CD4-positive, alpha-beta T cell (primary cell): ENCODE measurements around the gene EPB41L4A. TPM values are rescaled to one million over a fixed set of nuclear protein-coding genes. Genes with fewer than 3 reads are reported as not detected.

ENCODE experiments used
- ATAC-seq: fragments of 200-7000 bp; cut with Tn5 transposase; one replicate; pipeline ENCODE4 v1.10.0; 2022; ENCODE audit warnings: mild to moderate bottlenecking; ENCODE audit not compliant: poor library complexity
- CTCF ChIA-PET: fragments of 350-600 bp; sonication (Branson Sonifier 250); formaldehyde crosslinking; loops from one replicate; lab custom pipeline; 2021; ENCODE audit warnings: antibody characterized with exemption, inconsistent platforms; lab: Charles Lee
- POLR2A ChIA-PET: fragments of 350-600 bp; sonication (Branson Sonifier 250); formaldehyde crosslinking; loops from one replicate; lab custom pipeline; 2021; ENCODE audit warnings: antibody characterized with exemption, inconsistent platforms; lab: Charles Lee
- DNase-seq, 14 experiments: peaks; one replicate each; pipeline ENCODE4 v3.0.0-alpha.2; 2013 to 2020; ENCODE audit warnings: mixed read lengths in 2 of 14
- H3K27ac ChIP-seq, 2 donors: one replicate each; pipeline versions ENCODE4 v1.5.1 to v1.7.0; 2013; ENCODE audit warnings: low read length in 2 of 2, low read depth in 1 of 2, mild to moderate bottlenecking in 1 of 2
- H3K27me3 ChIP-seq, 2 experiments: 1 replicate in 1 of 2; 2 replicates in 1 of 2; pipeline versions ENCODE4 v1.6.1 to v1.7.0; 2013; ENCODE audit warnings: low read length in 2 of 2, control low read depth in 1 of 2, mild to moderate bottlenecking in 1 of 2, moderate library complexity in 1 of 2; ENCODE audit not compliant: insufficient read depth in 2 of 2, control insufficient read depth in 1 of 2
- H3K36me3 ChIP-seq: one replicate; pipeline ENCODE4 v1.6.1; 2013; ENCODE audit warnings: low read length, control low read depth; ENCODE audit not compliant: insufficient read depth
- H3K4me1 ChIP-seq: one replicate; pipeline ENCODE4 v1.6.1; 2013; ENCODE audit warnings: low read length, control low read depth; ENCODE audit not compliant: insufficient read depth
- H3K4me3 ChIP-seq: one replicate; pipeline ENCODE4 v1.5.1; 2013; ENCODE audit warnings: mild to moderate bottlenecking, low read length, moderate library complexity
- H3K9me3 ChIP-seq, 2 experiments: 1 replicate in 1 of 2; 2 replicates in 1 of 2; pipeline versions ENCODE4 v1.6.1 to v1.7.0; 2013; ENCODE audit warnings: low read length in 2 of 2, mild to moderate bottlenecking in 2 of 2, control low read depth in 1 of 2, moderate library complexity in 1 of 2; ENCODE audit not compliant: control insufficient read depth in 1 of 2, insufficient read depth in 1 of 2
- H3K27ac Mint-ChIP-seq: one replicate; pipeline ENCODE4 v1.8.0; 2020; ENCODE audit warnings: mixed read lengths
- H3K27me3 Mint-ChIP-seq: one replicate; pipeline ENCODE4 v1.8.0; 2021; ENCODE audit warnings: mixed read lengths
- H3K36me3 Mint-ChIP-seq: one replicate; pipeline ENCODE4 v1.8.0; 2021; ENCODE audit warnings: low read depth, mixed read lengths
- H3K4me1 Mint-ChIP-seq: one replicate; pipeline ENCODE4 v1.8.0; 2021; ENCODE audit warnings: low read depth, mixed read lengths
- H3K4me3 Mint-ChIP-seq: one replicate; pipeline ENCODE4 v1.8.0; 2020; ENCODE audit warnings: mild to moderate bottlenecking, mixed read lengths
- H3K9me3 Mint-ChIP-seq: one replicate; pipeline ENCODE4 v1.8.0; 2020; ENCODE audit warnings: mixed read lengths
- CTCF ChIP-seq: fragments of 200-600 bp; IDR thresholded peaks from one replicate; pipeline ENCODE4 v1.8.0; 2022; ENCODE audit warnings: antibody characterized with exemption, mild to moderate bottlenecking
- intact Hi-C, 2 experiments: fragments of 100-400 bp; cut with DNase I in 1 of 2; cut with micrococcal nuclease in 1 of 2; formaldehyde crosslinking; loops; one replicate each; pipeline versions ENCODE4 v1.15.1 to v1.9.0; 2023 to 2025; cut with DNase I, micrococcal nuclease
- total RNA-seq, 174 experiments: library from RNA in 2 of 174; stranded (reverse) in 2 of 174; gene quantifications; one replicate each; pipeline ENCODE4 v1.2.3 and lab custom pipeline; 2021 to 2026

Gene EPB41L4A
- total RNA-seq, 2 experiments from 2014 or later, result 0.08 TPM; not detected in 1

- Mint-ChIP-seq H3K36me3 (no peaks in the 10 kb centered on the region), H3K4me1 (no peaks in the 10 kb centered on the region), H3K9me3 (no peaks in the 10 kb centered on the region), H3K4me3 (no peak overlapping the region), H3K27ac (no peak overlapping the region), H3K27me3 (peaks cover 23% of the 10 kb centered on the region)
- no peaks in the 10 kb centered on the region for H3K36me3 ChIP-seq
- H3K27me3 ChIP-seq, result peaks cover 0 to 4% of the 10 kb centered on the region in 2 experiments
- ATAC-seq, result no peak
- no peaks in the 10 kb centered on the region for H3K9me3 ChIP-seq
- ChIA-PET CTCF (no interaction called here), POLR2A (no interaction called here)
- intact Hi-C loops, result no loop called here
- H3K4me3 ChIP-seq, result no peak overlapping the region
- no peak overlapping the region for H3K27ac ChIP-seq
- DNase-seq, result no peak
- no peak for TF ChIP-seq CTCF
- H3K4me1 ChIP-seq, result no peaks in the 10 kb centered on the region
These were observed 34.6 kb downstream of the EPB41L4A start for GRCh38 chr5:112384523-112384922.

GRCh38 chr5:112382886-112383285, 36.2 kb downstream of the EPB41L4A start:
- intact Hi-C loops, result no loop called here
- Histone ChIP-seq H3K4me3 (no peak overlapping the region), H3K36me3 (no peaks in the 10 kb centered on the region), H3K27ac (no peak overlapping the region), H3K4me1 (no peaks in the 10 kb centered on the region), H3K27me3 (no peaks in the 10 kb centered on the region), H3K9me3 (no peaks in the 10 kb centered on the region)
- no peaks in the 10 kb centered on the region for H3K36me3 Mint-ChIP-seq
- no peak overlapping the region for H3K4me3 Mint-ChIP-seq
- H3K4me1 Mint-ChIP-seq, result no peaks in the 10 kb centered on the region
- H3K9me3 Mint-ChIP-seq, result no peaks in the 10 kb centered on the region
- ChIA-PET POLR2A (no interaction called here), CTCF (no interaction called here)
- peaks cover 27% of the 10 kb centered on the region for H3K27me3 Mint-ChIP-seq
- DNase-seq (no peak), ATAC-seq (no peak)
- TF ChIP-seq CTCF, result no peak
- H3K27ac Mint-ChIP-seq, result no peak overlapping the region

GRCh38 chr5:112381521-112381920, 37.6 kb downstream of the EPB41L4A start:
- Mint-ChIP-seq H3K27me3 (peaks cover 33% of the 10 kb centered on the region), H3K4me1 (no peaks in the 10 kb centered on the region), H3K9me3 (no peaks in the 10 kb centered on the region), H3K27ac (no peak overlapping the region), H3K36me3 (no peaks in the 10 kb centered on the region), H3K4me3 (no peak overlapping the region)
- H3K9me3 ChIP-seq, result no peaks in the 10 kb centered on the region
- intact Hi-C loops, result no loop called here
- ChIA-PET POLR2A (no interaction called here), CTCF (no interaction called here)
- H3K4me3 ChIP-seq, result no peak overlapping the region
- no peak for TF ChIP-seq CTCF
- no peak overlapping the region for H3K27ac ChIP-seq
- ATAC-seq, result no peak
- H3K4me1 ChIP-seq, result no peaks in the 10 kb centered on the region
- no peak for DNase-seq
- H3K36me3 ChIP-seq, result no peaks in the 10 kb centered on the region
- no peaks in the 10 kb centered on the region for H3K27me3 ChIP-seq
